Glomerular visceral epithelial cell (primary cell): ENCODE data around the gene ZSWIM8.
"Not testable (repeated sequence)": the region's sequence is repeated elsewhere in the genome, so short reads cannot be mapped to it uniquely, and the experiment has no call there.

Experiments used
- DNase-seq: peaks from one replicate; pipeline ENCODE4 v3.0.0-alpha.2; 2016; ENCODE audit errors: extremely low spot score

ZSWIM8 gene

DNA sequence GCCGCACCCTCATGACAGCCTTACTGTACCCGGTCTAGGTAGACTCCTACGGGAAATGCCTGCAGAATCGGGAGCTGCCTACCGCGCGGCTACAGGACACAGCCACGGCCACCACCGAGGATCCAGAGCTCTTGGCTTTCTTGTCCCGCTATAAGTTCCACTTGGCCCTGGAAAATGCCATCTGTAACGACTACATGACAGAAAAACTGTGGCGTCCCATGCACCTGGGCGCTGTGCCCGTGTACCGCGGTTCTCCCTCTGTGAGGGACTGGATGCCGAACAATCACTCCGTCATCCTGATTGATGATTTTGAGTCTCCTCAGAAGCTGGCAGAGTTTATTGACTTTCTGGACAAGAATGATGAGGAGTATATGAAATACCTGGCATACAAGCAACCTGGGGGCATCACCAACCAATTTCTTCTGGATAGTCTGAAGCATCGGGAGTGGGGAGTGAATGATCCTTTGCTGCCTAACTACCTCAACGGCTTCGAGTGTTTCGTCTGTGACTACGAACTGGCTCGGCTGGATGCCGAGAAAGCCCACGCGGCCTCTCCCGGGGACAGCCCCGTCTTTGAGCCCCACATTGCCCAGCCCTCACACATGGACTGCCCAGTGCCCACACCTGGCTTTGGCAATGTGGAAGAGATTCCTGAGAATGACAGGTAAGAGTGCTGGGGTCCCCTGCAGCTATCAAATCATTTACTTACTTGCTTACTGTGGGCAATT, 12.1 kb upstream of the ZSWIM8 start:
- no peak for DNase-seq

DNA sequence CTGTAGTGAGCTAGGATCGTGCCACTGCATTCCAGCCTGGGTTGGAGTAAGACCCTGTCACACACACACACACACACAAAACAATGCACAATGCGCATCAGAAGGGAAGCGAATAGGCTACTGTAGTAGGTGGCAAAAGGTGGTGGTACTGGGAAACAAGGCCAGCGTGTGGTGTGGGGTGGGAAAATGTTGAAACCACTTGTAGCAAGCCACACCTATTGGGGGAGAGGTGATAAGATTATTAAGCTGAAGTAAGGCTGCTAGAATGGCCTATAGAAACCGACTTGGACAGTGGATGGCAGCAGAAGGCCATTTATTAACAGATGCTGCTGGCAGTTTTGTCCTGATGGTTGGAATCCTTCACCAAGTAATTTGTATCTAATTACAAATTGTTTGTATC, 10.8 kb upstream of the ZSWIM8 start:
- DNase-seq, result peak; percentile 48

DNA sequence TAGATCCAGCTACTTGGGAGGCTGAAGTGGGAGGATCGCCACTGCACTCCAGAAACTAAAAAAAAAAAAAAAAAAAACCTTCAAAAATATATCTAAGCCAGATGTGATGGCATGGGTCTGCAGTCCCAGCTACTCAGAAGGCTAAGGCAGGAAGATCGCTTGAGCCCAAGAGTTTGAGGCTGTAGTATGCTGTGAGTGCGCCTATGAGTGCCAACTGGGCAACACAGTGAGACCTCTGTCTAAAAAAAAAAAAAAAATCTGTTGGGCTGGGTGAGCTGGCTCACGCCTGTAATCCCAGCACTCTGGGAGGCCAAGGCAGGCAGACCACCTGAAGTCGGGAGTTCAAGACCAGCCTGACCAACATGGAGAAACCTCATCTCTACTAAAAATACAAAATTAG, 6.4 kb upstream of the ZSWIM8 start:
- no peak for DNase-seq

DNA sequence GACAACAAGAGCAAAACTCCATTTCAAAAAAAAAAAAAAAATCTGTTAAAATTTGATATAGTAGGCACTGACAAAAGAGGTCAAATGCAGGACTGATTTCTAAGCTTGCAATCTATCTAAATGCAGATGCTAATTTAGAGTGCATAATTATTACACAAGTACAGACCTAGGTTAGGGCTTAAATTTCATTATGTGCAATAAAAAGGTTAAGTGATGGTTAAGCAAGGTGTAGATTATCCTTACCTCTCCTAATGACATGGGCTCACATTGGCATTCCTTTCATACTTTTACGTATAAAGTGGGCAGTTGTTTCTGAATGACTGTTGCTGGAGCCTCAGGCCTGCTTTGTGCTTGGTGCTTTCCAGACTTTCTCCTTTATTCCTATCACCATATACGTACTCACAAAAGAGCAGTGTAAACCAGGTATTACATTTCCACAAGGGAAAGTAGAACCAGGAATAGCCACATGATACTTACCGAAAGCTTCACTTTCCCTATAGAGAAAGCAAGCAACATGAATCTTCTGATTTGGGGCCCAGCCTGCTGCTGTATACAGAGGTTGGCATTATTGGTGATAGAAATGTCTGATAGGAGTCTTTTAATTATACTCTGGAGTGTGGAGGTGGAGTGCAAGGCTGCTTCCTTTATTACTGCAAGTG, 5.7 kb upstream of the ZSWIM8 start:
- DNase-seq, result no peak

DNA sequence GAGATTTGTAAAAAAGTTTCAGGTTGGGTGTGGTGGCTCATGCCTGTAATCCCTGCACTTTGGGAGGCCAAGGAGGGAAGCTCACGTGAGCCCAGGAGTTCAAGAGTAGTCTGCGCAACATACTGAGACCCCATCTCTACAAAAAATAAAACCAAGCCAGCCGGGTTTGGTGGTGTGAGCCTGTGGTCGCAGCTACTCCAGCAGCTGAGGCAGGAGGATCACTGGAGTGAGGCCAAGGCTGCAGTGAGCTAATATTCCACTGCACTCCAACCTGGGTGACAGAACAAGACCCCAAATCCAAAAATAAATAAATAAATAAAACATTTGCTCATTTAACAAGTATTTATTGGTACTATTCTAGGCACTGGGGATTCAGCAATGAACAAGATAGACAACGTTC, 5.1 kb upstream of the ZSWIM8 start:
- no peak for DNase-seq

DNA sequence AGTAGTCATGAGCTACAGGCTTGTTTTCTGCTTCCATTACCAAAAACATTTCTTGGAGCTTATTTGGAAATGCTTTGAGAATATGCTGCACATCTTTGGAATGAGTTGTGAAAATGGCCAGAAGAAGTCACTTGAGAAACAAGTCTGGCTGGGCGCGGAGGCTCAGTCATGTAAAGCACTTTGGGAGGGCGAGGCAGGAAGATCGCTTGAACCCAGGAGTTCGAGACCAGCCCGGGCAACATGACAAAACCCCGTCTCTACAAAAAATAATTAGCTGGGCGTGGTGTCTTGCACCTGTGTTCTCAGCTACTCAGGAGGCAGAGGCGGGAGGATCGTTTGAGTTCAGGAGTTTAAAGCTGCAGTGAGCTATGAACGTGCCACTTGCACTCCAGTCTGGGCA, 4.4 kb upstream of the ZSWIM8 start:
- DNase-seq, result no peak

DNA sequence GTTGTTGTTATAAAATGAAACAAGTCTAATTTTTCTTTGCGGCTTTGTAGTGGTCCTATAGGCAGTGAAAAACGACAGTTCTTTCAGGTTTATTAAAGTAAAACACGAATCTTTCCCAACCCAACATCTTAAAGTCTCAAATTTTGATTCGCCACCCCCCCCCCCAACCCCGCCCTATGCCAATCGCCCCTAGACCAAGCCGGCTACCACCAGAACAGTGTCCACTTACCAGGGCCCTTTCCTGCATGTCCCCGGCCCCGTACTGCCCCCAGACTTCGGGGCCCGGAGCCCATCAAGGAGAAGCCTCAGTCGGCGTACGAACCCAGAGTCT, 3.9 kb upstream of the ZSWIM8 start:
- DNase-seq, result no peak

DNA sequence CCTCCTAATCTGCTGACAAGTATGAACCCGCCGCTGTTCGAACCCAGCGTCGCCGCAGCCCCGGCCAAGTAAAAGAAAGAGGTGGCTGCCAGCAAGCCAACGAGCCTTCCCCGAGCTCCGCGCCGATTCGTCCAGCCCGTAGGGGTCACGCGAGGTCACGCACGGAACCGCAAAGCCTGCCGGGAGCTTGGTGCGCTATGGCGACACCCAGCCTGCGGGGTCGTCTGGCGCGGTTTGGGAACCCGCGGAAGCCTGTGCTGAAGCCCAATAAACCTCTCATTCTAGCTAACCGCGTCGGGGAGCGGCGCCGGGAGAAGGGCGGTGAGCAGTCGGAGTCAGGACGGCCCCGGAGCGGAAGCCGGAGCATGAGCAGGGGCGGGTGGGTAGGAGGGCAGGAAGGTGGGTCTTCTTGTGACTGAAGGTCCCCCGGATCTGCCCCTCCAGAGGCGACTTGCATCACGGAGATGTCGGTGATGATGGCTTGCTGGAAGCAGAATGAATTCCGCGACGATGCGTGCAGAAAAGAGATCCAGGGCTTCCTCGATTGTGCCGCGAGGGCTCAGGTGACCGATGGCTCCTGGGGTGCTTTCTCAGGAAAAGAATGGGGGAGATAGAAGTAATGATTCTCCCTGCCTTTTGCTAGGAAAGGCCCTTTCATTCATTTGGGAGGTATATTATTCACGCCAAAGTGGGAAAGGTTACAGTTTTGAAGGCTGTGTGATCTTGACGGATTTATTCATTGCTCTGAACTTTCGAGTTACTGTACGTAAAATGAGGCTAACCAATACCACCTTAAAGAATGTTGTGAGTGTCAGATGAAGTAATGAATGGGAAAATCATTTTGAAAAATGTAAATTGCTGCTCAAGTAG, 3.3 kb upstream of the ZSWIM8 start, which contains the start of gene CHCHD1:
Gene CHCHD1, plus strand, starts transcription at position 170 of the 870 bp plus-strand sequence. Its CDS starts 28 bp downstream, at position 198.
- DNase-seq, result peak; percentile 81

DNA sequence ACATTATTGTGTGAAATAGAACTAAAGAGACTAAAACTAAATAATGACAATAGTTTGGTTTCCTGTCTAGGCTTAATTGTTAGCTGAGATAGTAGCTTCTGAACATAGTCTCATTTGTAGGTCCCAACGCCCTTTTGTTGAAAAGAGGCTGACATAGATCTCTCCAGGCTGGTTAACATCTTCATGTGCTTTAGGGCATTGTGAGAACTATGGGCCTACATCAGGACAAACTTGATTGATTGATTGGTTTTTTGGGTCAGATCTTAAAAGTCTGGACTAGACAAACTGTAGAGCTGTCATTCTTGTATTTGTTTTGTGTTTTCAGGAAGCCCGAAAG, 2.7 kb upstream of the ZSWIM8 start:
- DNase-seq, result no peak

DNA sequence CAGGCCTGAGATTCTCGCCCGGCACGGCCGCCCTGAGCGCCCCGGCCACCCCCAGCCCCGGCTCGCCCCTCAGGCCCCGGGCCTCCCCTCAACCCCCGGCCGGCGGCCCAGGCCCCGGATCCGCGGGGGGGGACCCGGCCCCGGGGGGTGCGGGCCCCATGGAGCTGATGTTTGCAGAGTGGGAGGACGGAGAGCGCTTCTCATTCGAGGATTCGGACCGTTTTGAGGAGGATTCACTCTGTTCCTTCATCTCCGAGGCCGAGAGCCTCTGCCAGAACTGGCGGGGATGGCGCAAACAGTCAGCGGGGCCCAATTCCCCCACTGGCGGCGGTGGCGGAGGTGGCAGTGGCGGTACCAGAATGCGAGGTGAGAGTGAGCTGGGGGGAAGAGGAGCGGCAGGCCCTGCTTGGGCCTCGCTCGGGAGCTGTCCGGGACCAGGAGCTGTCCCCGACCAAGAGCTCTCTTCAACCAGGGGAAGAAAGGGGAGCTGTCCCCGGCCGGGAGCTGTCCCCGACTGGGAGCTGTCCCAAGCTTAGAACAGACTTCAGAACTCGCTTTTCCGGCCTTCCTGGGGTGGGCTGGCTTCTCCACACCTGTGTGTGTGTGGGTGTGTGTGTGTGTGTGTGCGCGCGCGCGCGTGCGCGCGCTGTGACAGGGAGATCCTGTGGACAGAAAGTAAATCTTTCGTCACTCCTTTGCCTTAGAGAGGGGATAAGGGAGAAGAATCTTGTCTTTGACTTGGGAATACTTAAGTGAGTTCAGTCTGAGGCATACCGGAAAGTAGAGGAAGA, 510 bp downstream of the ZSWIM8 start:
- DNase-seq, result peak; percentile 46

DNA sequence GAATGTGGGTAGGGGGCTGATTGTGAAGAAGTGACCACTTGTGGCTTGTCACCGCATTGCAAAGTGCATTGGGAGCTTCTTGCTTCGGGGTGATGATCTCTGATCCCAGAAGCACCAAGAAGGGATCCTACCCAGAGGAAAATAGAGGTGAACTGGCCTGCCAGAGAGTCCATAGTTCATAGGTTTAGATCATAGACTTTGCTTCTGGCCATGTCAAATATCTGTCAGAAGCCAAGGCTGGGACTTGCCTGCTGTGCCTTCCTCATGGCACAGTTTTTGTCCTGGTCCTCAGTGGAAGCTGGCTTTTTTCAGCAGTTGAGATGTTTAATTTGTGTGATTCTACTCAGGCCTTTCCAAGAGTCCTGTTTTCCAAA, 1.1 kb downstream of the ZSWIM8 start:
- no peak for DNase-seq

DNA sequence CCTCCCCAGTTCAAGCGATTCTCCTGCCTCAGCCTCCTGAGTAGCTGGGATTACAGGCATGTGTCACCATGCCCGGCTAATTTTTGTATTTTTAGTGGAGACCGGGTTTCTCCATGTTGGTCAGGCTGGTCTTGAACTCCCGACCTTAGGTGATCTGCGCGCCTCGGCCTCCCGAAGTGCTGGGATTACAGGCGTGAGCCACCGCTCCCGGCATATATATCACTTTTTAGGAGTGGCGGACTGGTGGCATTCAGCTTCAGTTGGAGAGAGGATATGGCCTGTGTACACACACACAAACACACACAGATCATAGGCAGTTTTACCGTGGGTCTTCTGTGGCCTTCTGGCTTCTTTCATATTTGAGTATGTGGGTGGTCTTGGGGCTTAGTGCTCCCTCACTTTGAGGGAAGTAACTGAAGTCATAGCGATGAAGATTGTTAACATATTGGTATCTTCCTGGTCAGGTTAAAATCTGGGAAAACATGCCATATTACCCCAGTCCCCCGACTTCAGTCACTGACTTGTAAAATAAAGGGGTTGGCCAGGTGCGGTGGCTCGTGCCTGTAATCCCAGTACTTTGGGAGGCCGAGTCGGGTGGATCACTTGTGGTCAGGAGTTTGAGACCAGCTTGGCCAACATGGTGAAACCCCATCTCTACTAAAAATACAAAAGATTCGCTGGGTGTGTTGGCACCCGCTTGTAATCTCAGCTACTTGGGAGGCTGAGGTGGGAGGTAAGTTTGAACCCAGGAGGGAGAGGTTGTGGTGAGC, 1.8 kb downstream of the ZSWIM8 start:
- not testable (repeated sequence) for DNase-seq

DNA sequence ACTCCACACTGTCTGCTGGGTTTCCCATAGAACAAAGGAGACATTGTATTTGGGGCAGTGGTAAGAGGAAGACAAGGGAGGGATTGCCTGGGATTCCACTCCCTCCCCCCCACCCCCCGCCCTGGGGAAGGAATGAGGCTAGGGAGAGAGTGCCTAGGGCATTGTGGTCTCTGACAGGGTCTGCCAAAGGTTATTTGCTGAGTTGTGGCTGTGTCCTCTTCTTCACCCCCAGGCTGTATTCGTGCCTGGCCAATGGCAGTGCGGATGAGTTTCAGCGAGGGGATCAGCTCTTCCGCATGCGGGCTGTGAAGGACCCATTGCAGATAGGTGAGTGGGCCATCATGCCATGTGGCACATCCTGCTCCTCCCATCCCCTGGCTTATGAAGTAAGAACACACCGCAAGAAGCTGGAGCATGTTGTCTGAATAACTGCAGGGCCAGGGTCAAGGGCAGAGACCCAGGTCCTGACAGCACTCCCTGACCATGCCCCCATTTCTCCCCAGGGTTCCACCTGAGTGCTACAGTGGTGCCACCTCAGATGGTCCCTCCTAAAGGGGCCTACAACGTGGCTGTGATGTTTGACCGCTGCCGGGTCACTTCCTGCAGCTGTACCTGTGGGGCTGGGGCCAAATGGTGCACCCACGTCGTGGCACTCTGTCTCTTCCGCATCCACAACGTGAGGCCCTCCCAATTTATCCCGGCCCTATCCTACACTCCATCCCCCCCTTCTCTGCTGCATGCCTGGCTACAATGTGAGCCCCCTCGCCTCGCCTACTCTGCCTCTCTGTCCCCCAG, 3.7 kb downstream of the ZSWIM8 start:
- DNase-seq, result no peak

DNA sequence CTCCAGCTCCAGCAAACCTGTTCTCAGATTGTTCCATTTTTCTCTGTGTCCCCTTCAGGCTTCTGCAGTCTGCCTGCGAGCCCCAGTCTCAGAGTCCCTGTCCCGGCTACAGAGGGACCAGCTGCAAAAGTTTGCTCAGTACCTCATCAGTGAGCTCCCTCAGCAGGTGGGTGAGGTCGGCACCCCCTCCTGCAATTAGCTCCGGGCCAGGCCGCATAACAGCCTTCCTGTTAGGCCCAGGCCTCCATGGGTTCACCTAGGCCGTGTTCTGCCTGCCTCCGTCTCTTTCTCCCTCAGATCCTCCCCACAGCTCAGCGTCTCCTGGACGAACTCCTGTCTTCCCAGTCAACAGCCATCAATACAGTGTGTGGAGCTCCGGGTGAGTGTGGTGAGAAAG, 4.3 kb downstream of the ZSWIM8 start:
- no peak for DNase-seq

DNA sequence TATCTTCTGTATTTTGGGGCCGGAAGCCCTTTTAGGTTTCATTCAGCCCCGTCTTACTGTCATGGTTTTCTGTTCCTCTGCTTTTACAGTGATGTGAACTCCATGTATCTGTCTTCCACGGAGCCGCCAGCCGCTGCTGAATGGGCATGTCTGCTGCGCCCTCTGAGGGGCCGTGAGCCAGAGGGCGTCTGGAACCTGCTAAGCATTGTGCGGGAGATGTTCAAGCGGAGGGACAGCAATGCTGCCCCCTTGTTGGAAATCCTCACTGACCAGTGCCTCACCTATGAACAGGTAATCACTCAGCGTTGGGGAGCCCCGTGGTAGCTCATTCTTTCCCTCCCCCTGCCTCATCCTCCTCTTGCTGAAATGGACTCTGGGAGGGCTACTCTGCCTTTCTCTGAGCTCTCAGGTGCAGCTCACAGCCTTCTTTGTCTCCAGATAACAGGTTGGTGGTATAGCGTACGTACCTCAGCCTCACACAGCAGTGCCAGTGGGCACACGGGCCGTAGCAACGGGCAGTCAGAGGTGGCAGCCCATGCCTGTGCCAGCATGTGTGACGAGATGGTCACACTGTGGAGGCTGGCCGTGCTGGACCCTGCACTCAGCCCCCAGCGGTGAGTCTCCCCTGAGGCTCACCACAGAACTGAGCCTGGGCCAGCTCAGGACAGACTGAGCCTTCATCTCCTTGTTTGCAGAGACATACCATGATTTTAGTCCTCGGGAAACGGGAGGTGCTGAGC, 5.7 kb downstream of the ZSWIM8 start:
- no peak for DNase-seq

DNA sequence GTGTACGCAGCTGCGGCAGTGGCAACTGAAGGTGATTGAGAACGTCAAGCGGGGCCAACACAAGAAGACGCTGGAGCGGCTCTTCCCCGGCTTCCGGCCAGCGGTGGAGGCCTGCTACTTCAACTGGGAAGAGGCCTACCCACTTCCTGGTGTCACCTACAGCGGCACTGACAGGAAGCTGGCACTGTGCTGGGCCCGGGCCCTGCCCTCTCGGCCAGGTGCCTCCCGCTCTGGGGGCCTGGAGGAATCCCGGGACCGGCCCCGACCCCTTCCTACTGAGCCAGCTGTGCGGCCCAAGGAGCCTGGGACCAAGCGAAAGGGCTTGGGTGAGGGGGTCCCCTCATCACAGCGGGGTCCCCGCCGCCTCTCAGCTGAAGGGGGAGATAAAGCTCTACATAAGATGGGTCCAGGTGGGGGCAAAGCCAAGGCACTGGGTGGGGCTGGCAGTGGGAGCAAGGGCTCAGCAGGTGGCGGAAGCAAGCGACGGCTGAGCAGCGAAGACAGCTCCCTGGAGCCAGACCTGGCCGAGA, 6.5 kb downstream of the ZSWIM8 start:
- DNase-seq, result no peak

DNA sequence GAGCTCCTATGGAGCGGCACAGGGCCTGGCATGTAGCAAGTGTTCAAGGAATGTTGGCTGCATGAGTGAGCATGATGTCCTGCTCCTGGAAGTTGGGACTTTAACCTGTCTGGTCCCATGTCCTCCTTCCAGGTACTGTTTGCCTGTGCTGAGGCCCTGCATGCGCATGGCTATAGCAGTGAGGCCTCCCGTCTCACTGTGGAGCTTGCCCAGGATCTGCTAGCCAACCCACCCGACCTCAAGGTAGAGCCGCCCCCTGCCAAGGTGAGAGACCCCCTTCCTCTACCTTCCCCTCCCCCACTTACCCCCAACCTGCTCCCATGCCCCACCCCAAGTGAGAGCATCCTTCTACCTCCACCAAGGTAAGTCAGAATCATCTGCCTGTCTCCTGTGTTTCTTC, 8.1 kb downstream of the ZSWIM8 start:
- no peak for DNase-seq

DNA sequence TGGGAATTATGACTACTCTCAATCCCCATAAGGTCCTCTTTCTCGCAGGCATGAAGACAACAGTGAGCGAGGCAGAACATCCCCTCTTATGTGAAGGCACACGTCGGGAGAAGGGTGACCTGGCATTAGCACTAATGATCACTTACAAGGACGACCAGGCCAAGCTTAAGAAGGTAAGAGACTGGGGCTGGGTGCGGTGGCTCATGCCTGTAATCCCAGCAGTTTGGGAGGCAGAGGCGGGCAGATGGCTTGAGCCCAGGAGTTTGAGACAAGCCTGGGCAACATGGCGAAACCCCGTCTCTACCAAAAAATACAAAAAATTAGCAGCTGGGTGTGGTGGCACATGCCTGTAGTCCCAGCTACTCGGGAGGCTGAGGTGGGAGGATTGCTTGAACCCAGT, 10.1 kb downstream of the ZSWIM8 start:
- DNase-seq, result not testable (repeated sequence)

DNA sequence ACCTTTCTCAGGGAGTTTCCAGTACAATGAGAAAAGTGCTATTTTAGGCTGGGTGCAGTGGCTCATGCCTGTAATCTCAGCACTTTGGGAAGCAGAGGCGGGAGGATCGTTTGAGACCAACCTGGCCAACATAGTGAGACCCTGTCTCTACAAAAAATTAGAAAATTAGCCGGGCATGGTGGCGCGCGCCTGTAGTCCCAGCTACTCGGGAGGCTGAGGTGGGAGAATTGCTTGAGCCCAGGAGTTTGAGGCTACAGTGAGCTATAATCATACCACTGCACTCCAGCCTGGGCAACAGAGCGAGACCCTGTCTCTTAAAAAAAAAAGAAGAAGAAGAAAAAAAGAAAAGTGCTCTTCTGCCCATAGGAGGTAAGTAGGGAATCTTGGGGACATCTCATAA, 10.6 kb downstream of the ZSWIM8 start:
- DNase-seq, result not testable (repeated sequence)

DNA sequence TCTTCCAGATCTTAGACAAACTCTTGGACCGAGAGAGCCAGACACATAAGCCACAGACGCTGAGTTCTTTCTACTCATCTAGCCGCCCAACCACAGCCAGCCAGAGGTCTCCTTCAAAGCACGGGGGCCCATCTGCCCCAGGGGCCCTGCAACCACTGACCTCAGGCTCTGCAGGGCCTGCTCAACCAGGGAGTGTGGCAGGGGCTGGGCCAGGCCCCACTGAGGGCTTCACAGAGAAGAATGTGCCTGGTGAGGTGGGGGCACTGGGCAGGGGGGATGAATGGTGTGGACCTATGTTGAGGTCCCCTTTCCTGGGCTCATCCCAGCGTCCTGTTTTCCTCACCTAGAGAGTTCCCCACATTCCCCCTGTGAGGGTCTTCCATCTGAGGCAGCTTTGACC, 11.4 kb downstream of the ZSWIM8 start:
- DNase-seq, result no peak
